Measurements from ENCODE around the gene CCDC9. TPM values are rescaled to one million over a fixed set of nuclear protein-coding genes. Genes with fewer than 3 reads are reported as not detected.

The CCDC9 gene
- total and polyA plus RNA-seq, 2 experiments from 2014 or later: 14.5 to 15.0 TPM

GRCh38 chr19:47221080-47221841, 35.1 kb upstream of the CCDC9 start:
- Histone ChIP-seq H3K9me2 (ENCODE audit: insufficient read depth) (no peaks in the 10 kb centered on the region), H3K4me1 (ENCODE audit: insufficient read depth) (peaks cover 12% of the 10 kb centered on the region), H3K27ac (ENCODE audit: low read depth) (no peak overlapping the region; the same call in 1 of the 2 replicates), H3K79me2 (replicated peaks; ENCODE audit: insufficient read depth) (peaks cover 17% of the 10 kb centered on the region), H2AFZ (no peak overlapping the region), H3F3A (replicated peaks; ENCODE audit: low read depth) (peaks cover 12% of the 10 kb centered on the region), H3K36me3 (ENCODE audit: insufficient read depth) (no peaks in the 10 kb centered on the region; the same call in 1 of the 2 replicates), H4K20me1 (replicated peaks; ENCODE audit: insufficient read depth) (no peaks in the 10 kb centered on the region), H3K4me2 (no peak overlapping the region), H3K4me3 (no peak overlapping the region), H3K27me3 (ENCODE audit: insufficient read depth) (no peaks in the 10 kb centered on the region)
- DNase-seq (ENCODE audit: low spot score): no peak
- Mint-ChIP-seq H3K4me3 (no peak overlapping the region), H3K9me3 (peaks cover 2% of the 10 kb centered on the region; the same call in 1 of the 3 replicates), H3K27ac (no peak overlapping the region), H3K36me3 (ENCODE audit: low read depth) (peaks cover 39% of the 10 kb centered on the region), H3K27me3 (ENCODE audit: insufficient read depth, low read depth, poor library complexity) (peaks cover 12% of the 10 kb centered on the region), H3K4me1 (peaks cover 12% of the 10 kb centered on the region)
- ATAC-seq: no peak
- no peak for TF ChIP-seq STAT1 (IDR thresholded peaks at IDR 0.05; ENCODE audit: unreplicated experiment)
- no peak for TF ChIP-seq REST (IDR thresholded peaks at IDR 0.05; ENCODE audit: unreplicated experiment)

GRCh38 chr19:47221890-47222289, 34.4 kb upstream of the CCDC9 start:
- no peak for DNase-seq (ENCODE audit: low spot score)
- H3K79me2 ChIP-seq (replicated peaks; ENCODE audit: insufficient read depth): peaks cover 17% of the 10 kb centered on the region
- no peak overlapping the region for H3K4me3 Mint-ChIP-seq
- H3K4me1 Mint-ChIP-seq: peaks cover 14% of the 10 kb centered on the region
- peaks cover 15% of the 10 kb centered on the region for H3K27me3 Mint-ChIP-seq (ENCODE audit: insufficient read depth, low read depth, poor library complexity)
- TF ChIP-seq JUNB (IDR thresholded peaks at IDR 0.05; ENCODE audit: unreplicated experiment) (no peak), ZNF462 (CRISPR knock-in tag; IDR thresholded peaks at IDR 0.05) (no peak), STAT1 (IDR thresholded peaks at IDR 0.05; ENCODE audit: unreplicated experiment) (no peak), CTCF (conservative IDR thresholded peaks at IDR 0.05; ENCODE audit: low read depth in 2 of 2) (peak in 1 of 2 experiments; percentile 5; a peak in 1 of 4 replicates), ETS1 (IDR thresholded peaks at IDR 0.05) (no peak), ZNF114 (CRISPR knock-in tag; IDR thresholded peaks at IDR 0.05) (no peak)
- no peak overlapping the region for H2AFZ ChIP-seq
- no peak overlapping the region for H3K4me3 ChIP-seq
- H3K36me3 Mint-ChIP-seq (ENCODE audit: low read depth): peaks cover 39% of the 10 kb centered on the region
- no peaks in the 10 kb centered on the region; the same call in 1 of the 2 replicates for H3K36me3 ChIP-seq (ENCODE audit: insufficient read depth)
- H3K9me2 ChIP-seq (ENCODE audit: insufficient read depth): no peaks in the 10 kb centered on the region
- no peaks in the 10 kb centered on the region for H4K20me1 ChIP-seq (replicated peaks; ENCODE audit: insufficient read depth)
- ATAC-seq: no peak; the same call in 2 of the 3 replicates
- peaks cover 2% of the 10 kb centered on the region; the same call in 1 of the 3 replicates for H3K9me3 Mint-ChIP-seq
- peaks cover 15% of the 10 kb centered on the region for H3F3A ChIP-seq (replicated peaks; ENCODE audit: low read depth)
- H3K27ac ChIP-seq (ENCODE audit: low read depth): peak overlapping the region; percentile 45; the same call in 1 of the 2 replicates
- no peak overlapping the region for H3K4me2 ChIP-seq
- peak overlapping the region; percentile 29; the same call in 1 of the 2 replicates for H3K27ac Mint-ChIP-seq
- H3K4me1 ChIP-seq (ENCODE audit: insufficient read depth): peaks cover 15% of the 10 kb centered on the region
- no peaks in the 10 kb centered on the region for H3K27me3 ChIP-seq (ENCODE audit: insufficient read depth)

All from GM23338 (cell line).